HUES64 (cell line): ENCODE measurements around the gene CLIC3.
A peak's percentile ranks its signal among the peaks of the same experiment; 100 is the strongest.

Source experiments
- H3K27ac ChIP-seq: 2 replicates; pipeline ENCODE4 v1.7.0; 2013; ENCODE audit warnings: low read depth, low read length, inconsistent platforms
- H3K27me3 ChIP-seq: 2 replicates; pipeline ENCODE4 v1.6.1; 2013; ENCODE audit warnings: mild to moderate bottlenecking, low read length; ENCODE audit not compliant: insufficient read depth
- H3K36me3 ChIP-seq: 2 replicates; pipeline ENCODE4 v1.6.1; 2013; ENCODE audit warnings: mild to moderate bottlenecking, low read length; ENCODE audit not compliant: insufficient read depth
- H3K4me1 ChIP-seq: 2 replicates; pipeline ENCODE4 v1.6.1; 2013; ENCODE audit warnings: mild to moderate bottlenecking, low read length, moderate library complexity; ENCODE audit not compliant: insufficient read depth
- H3K4me3 ChIP-seq: 2 replicates; pipeline ENCODE4 v1.5.1; 2013; ENCODE audit warnings: mild to moderate bottlenecking, low read length, moderate library complexity
- H3K9ac ChIP-seq: 2 replicates; pipeline ENCODE4 v1.6.1; 2013; ENCODE audit warnings: mild to moderate bottlenecking, low read depth, low read length
- H3K9me3 ChIP-seq: 2 replicates; pipeline ENCODE4 v1.6.1; 2013; ENCODE audit warnings: low read depth, low read length; ENCODE audit not compliant: insufficient read depth
- WGBS: fragments of 150-250, 120-280 bp; methylation state at CpG from one replicate; pipeline ENCODE4 v1.1.7; 2013; ENCODE audit warnings: missing lambda C conversion rate; 5-methylcytosine and 5-hydroxymethylcytosine counted together

The CLIC3 gene

DNA sequence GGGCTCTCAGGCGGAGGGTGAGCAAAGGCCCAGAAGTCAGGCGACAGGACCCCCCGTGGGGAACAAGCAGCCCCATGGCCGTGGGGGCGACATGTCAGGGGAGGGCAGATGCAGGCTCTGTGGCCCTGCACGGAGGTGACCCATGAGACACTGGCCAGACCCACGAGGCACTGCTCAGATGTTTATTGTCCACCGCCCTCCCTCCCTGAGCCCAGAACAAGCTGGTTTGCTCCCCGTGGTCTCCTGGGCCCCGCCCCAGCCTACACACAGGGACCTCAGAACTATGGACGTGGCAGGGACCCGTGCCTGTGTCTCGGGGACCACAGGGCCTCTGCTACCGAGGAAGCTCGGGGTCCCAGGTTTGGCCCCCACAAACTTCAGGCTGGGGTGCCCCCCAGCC is 33.6 kb upstream of the CLIC3 start:
- H3K27ac ChIP-seq = no peak overlapping the region
- no peaks in the 10 kb centered on the region for H3K9me3 ChIP-seq
- no peak overlapping the region for H3K9ac ChIP-seq
- H3K27me3 ChIP-seq = peaks cover 22% of the 10 kb centered on the region
- 89% methylated on average over 15 of the region's 15 CpGs for WGBS
- no peaks in the 10 kb centered on the region for H3K36me3 ChIP-seq
- H3K4me1 ChIP-seq = no peaks in the 10 kb centered on the region
- H3K4me3 ChIP-seq = no peak overlapping the region

DNA sequence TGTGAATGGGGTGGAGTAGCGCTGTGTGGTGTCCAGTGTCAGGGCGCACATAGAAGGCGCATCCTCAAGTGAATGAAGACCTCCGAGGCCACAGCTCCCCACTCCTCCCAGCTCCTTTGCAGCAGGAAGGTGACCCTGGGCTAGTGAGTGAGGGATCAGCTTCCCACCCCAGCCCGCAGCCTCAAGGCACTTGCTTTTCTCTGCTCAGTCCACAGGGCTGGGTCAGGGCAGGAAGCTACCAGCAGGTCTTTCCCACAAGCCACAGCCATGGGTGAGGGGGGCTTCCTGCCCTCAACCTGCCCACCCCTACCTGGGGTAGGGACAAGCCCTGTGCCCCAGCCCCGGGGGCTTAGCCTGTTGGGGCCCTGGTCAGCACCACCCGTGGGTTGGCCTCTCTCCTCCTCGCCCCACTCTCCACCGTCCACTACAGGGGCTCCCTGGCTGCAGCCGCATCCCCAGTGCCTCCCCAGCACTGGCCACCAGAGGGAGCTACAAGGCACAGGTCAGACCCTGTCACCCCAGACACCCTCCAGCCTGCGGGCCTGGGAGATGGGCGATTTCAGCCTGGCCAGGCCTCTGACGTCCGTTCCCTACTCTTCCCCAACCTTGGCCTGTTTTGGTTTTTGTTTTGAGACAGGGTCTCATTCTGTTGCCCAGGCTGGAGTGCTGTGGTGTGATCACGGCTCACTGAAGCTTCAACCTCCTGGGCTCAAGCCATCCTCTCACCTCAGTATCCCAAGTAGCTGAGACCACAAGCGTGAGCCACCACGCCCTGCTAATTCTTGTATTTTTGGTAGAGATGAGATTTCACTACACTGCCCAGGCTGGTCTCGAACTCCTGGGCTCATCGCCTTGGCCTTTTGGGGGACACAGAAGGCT is 32.9 kb upstream of the CLIC3 start:
- no peaks in the 10 kb centered on the region for H3K4me1 ChIP-seq
- H3K9ac ChIP-seq = no peak overlapping the region
- peaks cover 22% of the 10 kb centered on the region for H3K27me3 ChIP-seq
- peak overlapping the region; percentile 62; the same call in 1 of the 2 replicates for H3K4me3 ChIP-seq
- 50% methylated on average over 19 of the region's 19 CpGs for WGBS
- H3K27ac ChIP-seq = no peak overlapping the region
- no peaks in the 10 kb centered on the region for H3K9me3 ChIP-seq
- H3K36me3 ChIP-seq = no peaks in the 10 kb centered on the region

DNA sequence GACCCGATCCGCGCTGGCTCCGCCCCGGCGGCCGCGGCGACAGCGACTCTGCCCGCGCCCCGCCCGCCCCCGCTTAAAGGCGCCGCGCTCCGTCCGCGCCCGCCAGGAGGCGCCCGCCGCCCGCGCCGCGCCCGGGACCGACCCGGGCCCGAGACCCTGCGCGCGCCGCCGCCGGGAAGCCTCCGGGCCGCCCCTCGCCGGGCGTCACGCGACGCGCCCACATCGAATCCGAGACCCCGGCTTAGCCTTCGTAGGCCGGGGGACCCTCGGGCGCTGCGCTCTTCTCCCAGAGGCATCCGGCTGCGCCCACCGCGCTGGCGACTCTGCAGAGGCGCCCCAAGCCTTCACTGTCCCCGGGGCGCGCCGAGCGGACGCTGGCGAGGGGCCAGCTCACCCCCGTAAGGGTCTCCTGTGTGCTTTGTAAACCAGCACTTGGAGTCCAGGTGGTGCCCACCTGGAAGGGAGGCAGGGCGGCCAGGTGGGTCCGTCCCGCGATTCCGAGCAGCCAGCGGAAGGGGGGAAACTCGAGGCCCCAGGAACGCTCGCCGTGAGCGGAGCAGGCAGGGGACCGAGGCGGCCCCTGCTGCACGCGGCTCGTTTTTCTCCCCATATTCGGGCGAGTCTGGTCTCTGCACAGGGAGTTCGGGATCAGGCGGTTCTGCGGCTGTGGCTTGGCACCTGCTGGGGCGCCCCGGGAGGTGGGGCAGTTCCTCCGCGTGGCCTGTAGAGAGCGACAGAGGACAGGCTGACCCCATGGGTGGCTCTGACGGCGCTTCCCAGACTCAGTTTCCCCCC is 32.1 kb upstream of the CLIC3 start:
- H3K36me3 ChIP-seq = no peaks in the 10 kb centered on the region
- WGBS = 4% methylated on average over 98 of the region's 98 CpGs
- H3K27me3 ChIP-seq = peaks cover 22% of the 10 kb centered on the region
- H3K4me1 ChIP-seq = no peaks in the 10 kb centered on the region
- peak overlapping the region; percentile 41; the same call in 1 of the 2 replicates for H3K9ac ChIP-seq
- H3K4me3 ChIP-seq = peak overlapping the region; percentile 62
- no peaks in the 10 kb centered on the region for H3K9me3 ChIP-seq
- no peak overlapping the region for H3K27ac ChIP-seq

DNA sequence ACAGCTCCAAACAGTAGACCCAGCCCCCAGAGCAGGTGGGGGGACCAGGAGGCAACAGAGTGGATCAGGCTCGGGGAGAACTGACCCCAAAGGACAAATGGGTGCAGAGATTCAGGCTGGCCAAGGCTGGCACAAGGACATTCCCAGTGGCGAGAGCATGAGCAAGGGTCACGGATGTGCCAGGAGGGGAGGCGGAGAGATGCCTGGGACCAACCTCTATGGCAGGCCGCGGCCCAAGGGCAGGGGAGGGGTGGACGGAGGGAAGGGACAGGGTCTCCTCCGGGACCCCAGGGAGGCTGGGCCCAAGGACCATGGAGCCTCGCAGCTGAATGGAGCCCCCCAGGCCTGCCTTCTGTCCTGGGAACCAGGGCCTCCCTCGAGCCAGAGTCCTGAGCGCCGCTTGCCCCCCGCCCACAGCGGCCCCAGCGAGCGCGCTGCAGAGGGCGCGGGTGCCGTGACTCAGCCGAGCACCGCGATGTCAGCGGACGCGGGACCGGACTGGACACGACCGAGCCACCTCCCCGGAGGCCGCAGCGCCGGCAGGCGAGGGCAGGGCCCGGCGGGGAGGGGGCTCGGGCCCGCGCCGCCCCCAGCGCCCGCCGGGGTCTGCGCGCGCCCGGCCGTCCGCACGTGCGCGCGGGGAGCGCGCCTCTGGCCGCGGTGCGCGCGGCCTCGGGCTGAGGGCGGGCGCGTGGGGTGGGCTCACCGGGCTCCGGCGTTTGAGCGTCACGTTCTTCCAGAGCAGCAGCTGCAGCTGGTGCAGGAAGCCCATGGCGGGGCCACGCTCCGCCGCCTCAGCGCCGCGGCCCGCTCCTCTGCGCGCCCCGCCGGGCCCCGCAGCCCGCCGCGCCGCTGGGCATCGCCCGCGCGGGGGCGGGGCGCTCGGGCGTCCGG is 31.2 kb upstream of the CLIC3 start, which contains the start of gene ABCA2:
Gene ABCA2, minus strand, starts transcription at position 869 of the 894 bp plus-strand sequence. Its CDS starts 97 bp downstream, at position 772.
- Histone ChIP-seq H3K4me1 (no peaks in the 10 kb centered on the region), H3K4me3 (peak within 1 kb of the TSS; percentile 62), H3K9me3 (no peaks in the 10 kb centered on the region), H3K36me3 (no peaks in the 10 kb centered on the region), H3K9ac (peak within 1 kb of the TSS; percentile 41; the same call in 1 of the 2 replicates), H3K27ac (no peak within 1 kb of the TSS), H3K27me3 (peaks cover 22% of the 10 kb centered on the region)
- whole genome bisulfite sequencing = 5% methylated on average over 95 of the region's 95 CpGs

DNA sequence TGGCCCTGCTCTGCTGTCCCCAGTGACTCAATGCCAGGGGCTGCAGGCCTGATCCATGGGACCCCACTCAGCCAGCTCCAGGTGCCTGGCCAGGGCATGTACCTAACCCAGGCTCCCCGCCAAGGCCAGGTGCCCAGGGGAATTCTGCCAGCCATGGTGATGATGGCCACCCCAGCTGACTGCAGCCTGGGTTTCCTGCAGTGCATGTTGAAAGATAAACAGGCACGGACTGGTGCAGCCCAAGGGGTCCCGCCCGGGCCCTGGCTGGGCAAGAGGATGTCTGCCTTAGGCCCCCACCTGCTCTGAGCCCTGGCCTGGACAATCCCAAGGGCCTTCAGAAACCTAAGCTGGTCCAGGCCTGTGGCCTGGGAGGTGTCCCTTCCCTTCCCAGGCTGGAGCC is 30.5 kb upstream of the CLIC3 start:
- H3K9me3 ChIP-seq = no peaks in the 10 kb centered on the region
- no peaks in the 10 kb centered on the region for H3K36me3 ChIP-seq
- no peak overlapping the region for H3K4me3 ChIP-seq
- no peak overlapping the region for H3K9ac ChIP-seq
- H3K4me1 ChIP-seq = no peaks in the 10 kb centered on the region
- H3K27ac ChIP-seq = no peak overlapping the region
- WGBS = 90% methylated on average over 4 of the region's 4 CpGs
- H3K27me3 ChIP-seq = peaks cover 22% of the 10 kb centered on the region

DNA sequence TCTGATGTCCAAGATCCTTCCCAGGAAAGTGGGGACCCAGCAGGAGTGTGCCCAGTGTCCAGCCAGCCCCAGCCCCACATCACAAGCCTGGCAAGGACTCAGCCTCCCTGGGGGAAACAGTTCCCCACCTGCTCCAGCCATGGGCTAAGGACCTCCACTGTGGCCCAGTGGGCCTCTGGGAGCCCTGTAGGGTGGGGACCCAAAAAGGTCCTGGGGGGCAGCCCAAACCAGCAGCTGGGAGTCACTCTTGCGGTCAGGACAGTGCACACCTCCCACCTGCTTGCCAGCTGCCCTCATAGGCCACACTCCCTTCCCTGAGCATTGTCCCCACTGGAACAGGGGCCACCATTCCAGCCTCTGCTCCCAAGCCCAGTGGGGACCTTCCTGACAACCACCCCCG is 30.0 kb upstream of the CLIC3 start:
- Histone ChIP-seq H3K27ac (no peak overlapping the region), H3K4me3 (no peak overlapping the region), H3K9ac (no peak overlapping the region), H3K9me3 (no peaks in the 10 kb centered on the region), H3K27me3 (peaks cover 22% of the 10 kb centered on the region), H3K36me3 (no peaks in the 10 kb centered on the region), H3K4me1 (no peaks in the 10 kb centered on the region)
- 91% methylated on average over 2 of the region's 2 CpGs for whole genome bisulfite sequencing

DNA sequence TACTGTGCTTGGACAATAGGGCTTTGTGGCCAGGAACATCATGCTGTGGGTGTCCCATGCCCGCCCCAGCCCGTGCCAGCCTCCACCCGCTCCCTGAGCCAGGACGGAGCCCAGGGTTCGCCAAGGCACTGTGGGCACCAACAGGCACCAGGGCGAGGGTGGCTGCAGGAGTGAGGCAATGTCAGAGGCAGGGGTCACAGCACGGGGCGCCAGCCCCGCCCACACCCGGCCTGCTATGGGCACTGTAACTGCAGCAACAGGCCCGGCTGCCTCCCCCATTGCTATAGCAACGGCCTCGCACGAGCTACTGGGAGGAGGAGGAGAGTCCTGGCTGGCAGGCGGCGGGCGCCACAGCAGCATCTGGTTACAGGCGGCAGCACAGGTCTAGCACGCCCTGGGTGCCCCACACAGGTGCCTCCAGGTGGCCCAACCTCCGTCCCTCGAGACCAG is 29.2 kb upstream of the CLIC3 start:
- Histone ChIP-seq H3K4me3 (no peak overlapping the region), H3K9me3 (no peaks in the 10 kb centered on the region), H3K27ac (no peak overlapping the region), H3K4me1 (no peaks in the 10 kb centered on the region), H3K9ac (no peak overlapping the region), H3K27me3 (peaks cover 22% of the 10 kb centered on the region), H3K36me3 (no peaks in the 10 kb centered on the region)
- WGBS = 87% methylated on average over 21 of the region's 21 CpGs

DNA sequence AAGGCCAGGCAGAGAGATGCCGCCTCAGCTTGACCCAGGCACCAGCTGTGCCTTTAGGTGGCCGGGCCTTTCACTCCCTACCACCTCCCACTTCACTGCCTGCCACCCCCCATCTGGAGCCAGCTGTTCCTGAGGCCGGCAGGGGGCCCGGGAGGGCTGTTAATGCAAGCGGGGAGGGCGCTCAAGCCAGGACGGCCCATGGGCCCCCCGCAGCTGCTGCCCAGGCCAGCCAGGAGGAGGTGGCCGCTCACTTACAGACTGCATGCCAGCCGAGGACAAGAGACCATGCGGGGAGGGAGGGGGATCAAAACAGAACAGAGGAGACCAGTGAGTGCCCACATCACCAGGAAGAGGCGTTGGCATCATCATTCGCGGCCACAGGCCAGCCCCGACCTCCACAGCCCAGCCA is 27.2 kb upstream of the CLIC3 start:
- H3K27me3 ChIP-seq = peaks cover 15% of the 10 kb centered on the region
- H3K4me1 ChIP-seq = no peaks in the 10 kb centered on the region
- WGBS = 79% methylated on average over 15 of the region's 15 CpGs
- no peaks in the 10 kb centered on the region for H3K9me3 ChIP-seq
- H3K27ac ChIP-seq = no peak overlapping the region
- H3K36me3 ChIP-seq = no peaks in the 10 kb centered on the region
- no peak overlapping the region for H3K4me3 ChIP-seq
- H3K9ac ChIP-seq = no peak overlapping the region

DNA sequence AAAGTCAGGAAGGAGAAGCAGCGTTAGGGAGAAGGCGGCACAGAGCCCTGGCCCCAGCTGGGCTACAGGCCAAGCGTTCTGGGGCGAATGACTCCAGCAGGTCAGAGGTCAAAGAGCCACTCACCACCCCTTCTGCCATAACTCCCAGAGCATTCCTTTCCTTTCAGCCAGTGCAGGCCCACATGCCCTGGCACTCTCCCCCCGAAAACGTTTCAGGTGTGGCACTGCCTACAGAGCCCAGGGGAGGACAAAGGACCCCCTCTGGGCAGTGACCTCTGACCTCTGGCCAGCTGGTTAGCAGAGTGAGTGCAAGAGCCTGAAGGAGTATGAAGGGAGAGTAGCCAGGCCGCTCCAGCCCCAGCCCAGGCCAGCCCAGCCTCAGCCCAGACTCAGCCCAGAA is 26.8 kb upstream of the CLIC3 start:
- no peak overlapping the region for H3K9ac ChIP-seq
- WGBS = 85% methylated on average over 7 of the region's 7 CpGs
- peaks cover 12% of the 10 kb centered on the region for H3K27me3 ChIP-seq
- no peak overlapping the region for H3K4me3 ChIP-seq
- no peaks in the 10 kb centered on the region for H3K4me1 ChIP-seq
- H3K9me3 ChIP-seq = no peaks in the 10 kb centered on the region
- no peak overlapping the region for H3K27ac ChIP-seq
- H3K36me3 ChIP-seq = no peaks in the 10 kb centered on the region

DNA sequence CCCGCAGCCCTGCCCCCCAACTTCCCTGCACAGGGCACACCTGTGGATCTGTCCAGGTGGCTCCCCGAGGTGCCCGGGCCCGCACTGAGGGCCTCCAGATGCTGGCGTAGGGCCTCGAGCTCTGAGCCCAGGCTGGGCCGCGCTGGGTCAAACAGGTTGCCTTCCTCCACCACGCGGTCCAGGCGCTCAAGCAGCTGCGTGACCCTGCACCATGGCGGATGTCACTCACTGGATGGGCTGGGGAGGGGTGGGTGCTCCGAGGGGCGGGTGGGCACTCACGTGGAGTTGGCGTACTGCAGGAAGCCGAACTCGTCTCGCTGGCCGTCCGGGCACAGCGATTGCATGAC is 26.3 kb upstream of the CLIC3 start:
- no peaks in the 10 kb centered on the region for H3K36me3 ChIP-seq
- 95% methylated on average over 23 of the region's 23 CpGs for WGBS
- H3K4me3 ChIP-seq = no peak overlapping the region
- H3K27me3 ChIP-seq = peaks cover 11% of the 10 kb centered on the region
- no peak overlapping the region for H3K9ac ChIP-seq
- no peak overlapping the region for H3K27ac ChIP-seq
- no peaks in the 10 kb centered on the region for H3K9me3 ChIP-seq
- no peaks in the 10 kb centered on the region for H3K4me1 ChIP-seq
